Neural progenitor cell (in vitro differentiated cells): Measurements from ENCODE around the gene MAPRE2.

Experiments
- EZH2 ChIP-seq: fragments of 200-600 bp; sonication (generic); IDR thresholded peaks from 2 replicates; pipeline ENCODE4 v1.6.1; 2017; ENCODE audit warnings: antibody characterized with exemption, mild to moderate bottlenecking, moderate library complexity
- EZH2phosphoT487 ChIP-seq: fragments of 200-600 bp; sonication (generic); IDR thresholded peaks from 2 replicates; pipeline ENCODE4 v1.6.1; 2017; ENCODE audit warnings: antibody characterized with exemption
- TF ChIP-seq, protein P1 (sequence below): fragments of 200-600 bp; sonication (generic); IDR thresholded peaks from 2 replicates; pipeline ENCODE4 v1.5.1; 2017; ENCODE audit warnings: antibody characterized with exemption, mild to moderate bottlenecking

DNA sequence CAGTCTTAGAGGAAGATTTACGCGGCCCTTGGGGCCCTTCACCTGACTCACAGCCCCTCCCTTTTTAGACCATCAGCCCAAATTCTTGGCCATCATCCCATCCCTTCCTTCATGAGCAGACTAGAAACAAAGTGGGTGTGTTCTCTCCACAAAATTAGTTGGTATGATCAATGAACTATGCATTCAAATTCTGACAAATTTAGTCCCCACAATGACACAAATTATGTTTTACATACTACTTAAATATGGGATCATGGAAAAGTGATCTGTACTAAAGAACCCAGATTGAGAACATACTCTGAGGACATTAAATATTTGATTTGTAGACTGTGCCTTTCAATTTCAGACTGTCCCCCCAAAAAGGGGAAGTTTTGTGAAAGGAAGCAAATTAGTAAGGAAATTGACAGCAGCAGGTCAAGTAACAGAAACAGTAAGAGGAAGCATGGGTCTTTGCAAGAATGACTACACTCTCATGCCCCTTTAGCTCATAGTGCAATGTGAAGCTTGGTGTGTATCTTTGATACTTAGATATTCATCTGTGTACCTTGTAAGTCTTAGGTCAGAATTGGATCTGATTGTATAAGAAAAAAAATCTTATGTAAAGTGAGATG is 2.2 kb upstream of the MAPRE2 start:
- TF ChIP-seq, protein P1, sequence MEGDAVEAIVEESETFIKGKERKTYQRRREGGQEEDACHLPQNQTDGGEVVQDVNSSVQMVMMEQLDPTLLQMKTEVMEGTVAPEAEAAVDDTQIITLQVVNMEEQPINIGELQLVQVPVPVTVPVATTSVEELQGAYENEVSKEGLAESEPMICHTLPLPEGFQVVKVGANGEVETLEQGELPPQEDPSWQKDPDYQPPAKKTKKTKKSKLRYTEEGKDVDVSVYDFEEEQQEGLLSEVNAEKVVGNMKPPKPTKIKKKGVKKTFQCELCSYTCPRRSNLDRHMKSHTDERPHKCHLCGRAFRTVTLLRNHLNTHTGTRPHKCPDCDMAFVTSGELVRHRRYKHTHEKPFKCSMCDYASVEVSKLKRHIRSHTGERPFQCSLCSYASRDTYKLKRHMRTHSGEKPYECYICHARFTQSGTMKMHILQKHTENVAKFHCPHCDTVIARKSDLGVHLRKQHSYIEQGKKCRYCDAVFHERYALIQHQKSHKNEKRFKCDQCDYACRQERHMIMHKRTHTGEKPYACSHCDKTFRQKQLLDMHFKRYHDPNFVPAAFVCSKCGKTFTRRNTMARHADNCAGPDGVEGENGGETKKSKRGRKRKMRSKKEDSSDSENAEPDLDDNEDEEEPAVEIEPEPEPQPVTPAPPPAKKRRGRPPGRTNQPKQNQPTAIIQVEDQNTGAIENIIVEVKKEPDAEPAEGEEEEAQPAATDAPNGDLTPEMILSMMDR, result no peak
- no peak for TF ChIP-seq EZH2
- TF ChIP-seq EZH2phosphoT487, result no peak
